KOPT-K1 (cell line): ENCODE results near the gene ARPC4.
A peak's percentile ranks its signal among the peaks of the same experiment; 100 is the strongest.
"Not testable (repeated sequence)": the region's sequence is repeated elsewhere in the genome, so short reads cannot be mapped to it uniquely, and the experiment has no call there.

Source experiments
- H3K27ac ChIP-seq: fragments of 200-600 bp; sonication (generic); 2 replicates; pipeline ENCODE4 v1.5.1; 2016; ENCODE audit warnings: antibody characterized with exemption, mild to moderate bottlenecking, low read depth, low read length; ENCODE audit not compliant: poor library complexity, severe bottlenecking
- H3K36me3 ChIP-seq: fragments of 200-600 bp; sonication (generic); 2 replicates; pipeline ENCODE4 v1.5.1; 2017; ENCODE audit warnings: antibody characterized with exemption, mild to moderate bottlenecking, low read length, moderate library complexity; ENCODE audit not compliant: insufficient read depth
- H3K9me3 ChIP-seq: fragments of 200-600 bp; sonication (generic); 2 replicates; pipeline ENCODE4 v1.5.1; 2017; ENCODE audit warnings: antibody characterized with exemption, low read length, mild to moderate bottlenecking; ENCODE audit not compliant: insufficient read depth, poor library complexity, severe bottlenecking

Gene ARPC4

DNA sequence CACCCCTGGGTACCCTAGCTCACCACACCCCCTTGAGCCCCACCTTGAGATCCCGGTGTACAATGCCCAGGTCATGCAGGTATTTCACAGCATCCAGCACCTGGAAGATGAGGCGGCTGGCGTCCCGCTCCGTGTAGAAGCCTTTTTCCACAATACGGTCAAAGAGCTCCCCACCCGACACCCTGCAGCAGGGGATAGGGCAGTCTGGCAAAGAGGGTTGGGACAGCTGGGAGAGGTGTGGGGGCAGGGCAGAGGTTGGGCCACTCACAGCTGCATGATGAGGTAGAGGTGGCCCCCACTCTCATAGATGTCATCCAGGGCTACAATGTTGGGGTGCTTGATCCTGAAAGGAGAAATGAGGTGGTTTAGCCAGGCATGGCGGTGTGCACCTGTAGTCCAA is 30.0 kb upstream of the ARPC4 start:
- no peaks in the 10 kb centered on the region for H3K9me3 ChIP-seq
- peaks cover 7% of the 10 kb centered on the region; the same call in 1 of the 2 replicates for H3K36me3 ChIP-seq
- H3K27ac ChIP-seq = no peak overlapping the region

DNA sequence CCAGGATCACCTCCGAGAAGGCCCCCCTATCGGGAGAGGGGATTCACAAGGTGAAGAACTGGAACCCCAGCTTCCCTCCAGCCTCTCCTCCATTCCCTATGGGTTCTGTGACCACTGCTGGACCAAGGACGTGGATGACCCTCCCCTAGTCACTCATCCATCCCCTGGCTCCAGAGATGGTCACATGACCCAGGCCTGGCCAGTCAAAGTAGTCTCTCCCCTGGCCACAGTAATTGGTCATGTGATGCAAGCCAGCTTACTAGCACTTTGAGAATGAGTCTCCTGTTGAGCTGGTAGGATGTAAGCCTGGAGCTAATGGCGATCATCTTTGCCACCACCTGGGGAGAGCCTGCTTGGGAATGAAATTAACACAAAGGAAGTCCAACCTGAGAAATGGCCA is 27.0 kb upstream of the ARPC4 start:
- H3K9me3 ChIP-seq = no peaks in the 10 kb centered on the region
- no peaks in the 10 kb centered on the region for H3K36me3 ChIP-seq
- no peak overlapping the region for H3K27ac ChIP-seq

DNA sequence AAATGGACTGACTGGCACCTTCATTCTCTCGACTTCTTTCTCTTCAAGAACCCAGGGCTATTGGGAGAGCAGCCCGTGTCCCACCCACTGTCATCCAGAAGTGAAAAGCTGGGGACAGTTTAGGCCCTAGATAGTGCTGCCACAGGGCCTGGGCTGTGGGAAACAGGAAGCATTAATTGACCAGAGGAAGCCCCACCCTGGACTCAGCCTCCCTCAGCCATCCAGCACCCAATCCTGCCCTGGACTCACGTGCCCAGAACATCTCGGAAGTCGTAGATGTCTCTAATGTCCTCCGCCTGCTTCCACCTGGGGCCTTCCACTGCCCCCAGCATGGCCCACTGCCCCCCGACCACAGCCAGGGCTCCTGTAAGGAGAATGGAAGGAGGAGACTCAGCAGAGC is 25.5 kb upstream of the ARPC4 start:
- Histone ChIP-seq H3K36me3 (no peaks in the 10 kb centered on the region), H3K9me3 (no peaks in the 10 kb centered on the region), H3K27ac (no peak overlapping the region)

DNA sequence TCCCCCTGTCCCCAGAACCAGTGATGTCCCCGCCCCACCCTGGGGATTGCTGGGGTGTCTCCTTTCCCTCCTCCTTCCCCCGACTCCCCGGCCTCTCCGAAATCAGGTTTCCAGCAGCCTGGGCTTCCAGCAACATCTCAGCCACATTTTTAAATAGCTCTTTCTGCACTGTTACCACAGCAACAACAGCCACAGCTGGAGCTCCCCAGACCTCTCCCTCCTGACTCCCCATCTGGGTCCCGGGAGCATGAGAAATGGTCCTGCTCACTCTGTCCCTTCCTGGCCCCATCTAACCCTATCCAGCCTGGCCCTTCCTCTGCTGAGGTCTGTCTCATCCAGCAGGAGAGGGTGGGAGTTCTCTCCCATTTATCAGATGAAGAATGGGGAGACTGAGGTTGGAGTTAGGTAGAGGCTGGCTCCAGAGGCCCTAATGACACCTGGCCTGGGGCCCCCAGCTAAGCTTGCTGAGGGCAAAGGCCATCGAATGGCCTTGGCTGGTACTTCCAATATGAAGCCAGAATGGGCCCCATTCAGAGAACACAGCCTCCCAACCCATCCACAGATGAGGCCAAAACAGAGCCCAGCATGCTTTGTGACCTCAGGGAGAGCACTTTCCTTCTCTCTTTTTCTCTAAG is 24.6 kb upstream of the ARPC4 start:
- no peaks in the 10 kb centered on the region for H3K36me3 ChIP-seq
- no peaks in the 10 kb centered on the region for H3K9me3 ChIP-seq
- H3K27ac ChIP-seq = no peak overlapping the region

DNA sequence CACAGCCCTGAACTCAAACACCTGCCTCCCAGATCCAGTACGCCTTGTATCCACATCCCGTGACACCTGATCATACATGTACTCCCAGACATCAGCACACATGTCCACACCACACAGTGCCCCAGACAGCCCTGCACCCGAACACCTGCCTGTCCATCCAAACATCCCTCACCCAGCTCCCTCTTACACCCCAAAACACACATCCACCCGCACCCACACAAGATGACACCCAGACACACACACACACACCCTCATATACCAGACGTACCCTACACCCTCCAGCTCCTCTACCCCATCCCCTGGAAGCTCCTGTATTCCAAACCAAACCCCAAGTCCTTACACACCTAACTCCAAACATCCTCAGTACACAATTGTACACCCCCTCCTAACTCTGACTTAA is 23.9 kb upstream of the ARPC4 start:
- no peak overlapping the region for H3K27ac ChIP-seq
- H3K9me3 ChIP-seq = no peaks in the 10 kb centered on the region
- H3K36me3 ChIP-seq = no peaks in the 10 kb centered on the region

DNA sequence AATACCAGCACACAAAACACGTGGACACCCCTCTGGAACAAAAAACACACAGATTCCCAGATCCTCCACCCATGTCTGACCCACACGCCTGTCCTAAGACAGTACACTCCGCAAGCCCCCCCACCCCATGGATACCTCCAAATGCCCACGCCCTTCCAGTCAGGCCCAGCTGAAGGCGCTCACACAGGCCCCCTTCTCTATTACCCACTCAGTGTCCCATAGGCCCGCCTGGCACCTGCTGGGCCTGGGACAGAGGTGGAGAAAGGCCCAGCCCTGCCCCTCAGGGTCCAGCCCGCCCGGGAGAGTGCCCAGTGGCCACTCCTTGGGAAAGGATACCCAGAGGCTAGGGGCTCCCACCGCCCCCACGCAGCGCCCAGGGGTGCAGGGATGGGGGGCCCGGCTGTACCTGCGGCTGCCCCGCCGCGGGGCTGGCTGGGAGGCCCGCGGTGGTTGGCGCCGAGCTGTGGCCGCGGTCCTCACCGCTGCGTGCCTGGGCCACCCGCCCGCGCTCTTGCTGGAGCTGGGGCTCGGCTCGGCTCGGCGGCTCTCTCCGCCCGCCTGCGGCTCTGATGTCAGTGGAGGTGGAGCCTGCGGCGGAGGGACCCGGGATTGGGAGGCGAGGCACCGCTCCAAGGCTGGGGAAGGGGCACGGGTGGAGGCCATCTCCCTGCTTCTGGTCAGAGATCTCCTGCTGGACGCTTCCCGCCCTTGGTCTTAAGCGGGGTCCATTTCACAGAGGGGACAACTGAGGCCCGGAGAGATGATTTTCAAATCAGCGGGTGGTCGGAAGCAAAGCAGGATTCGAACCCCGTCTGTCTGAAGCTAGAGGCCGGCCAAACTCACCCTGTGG is 23.2 kb upstream of the ARPC4 start, which contains the start of gene CAMK1:
CAMK1 (minus strand) TSS at position 522 of the 850 bp plus-strand sequence. CDS start 2,198 bp downstream, outside the sequence.
- H3K27ac ChIP-seq = no peak within 1 kb of the TSS
- H3K36me3 ChIP-seq = no peaks in the 10 kb centered on the region
- no peaks in the 10 kb centered on the region for H3K9me3 ChIP-seq

DNA sequence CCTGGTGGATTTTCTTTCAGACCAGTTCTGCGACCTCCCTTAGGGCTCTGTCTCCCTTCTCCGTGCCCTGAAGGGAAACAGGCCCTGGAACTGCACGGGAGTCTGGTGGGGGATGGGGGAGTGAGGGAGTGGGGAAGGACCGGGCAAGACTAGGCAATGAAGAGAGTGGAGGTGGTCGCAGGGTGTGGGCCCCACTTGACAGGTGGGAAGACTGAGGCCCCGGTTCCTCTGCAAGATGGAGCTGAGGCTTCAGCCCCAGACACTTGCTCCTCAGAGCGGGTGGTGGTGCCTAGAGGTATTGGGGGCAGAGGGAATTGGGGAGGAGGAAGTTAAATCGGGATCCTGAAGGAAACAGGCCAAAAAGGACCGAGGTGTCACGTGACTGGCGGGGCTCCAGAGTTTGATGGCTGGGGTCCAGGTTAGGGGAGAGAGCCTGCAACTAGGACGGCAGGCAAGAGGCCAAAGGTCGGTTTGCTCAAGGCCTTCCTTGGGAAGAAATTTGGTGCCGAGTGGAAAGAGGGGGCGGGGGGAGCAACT is 22.5 kb upstream of the ARPC4 start:
- no peaks in the 10 kb centered on the region for H3K36me3 ChIP-seq
- H3K27ac ChIP-seq = no peak overlapping the region
- no peaks in the 10 kb centered on the region for H3K9me3 ChIP-seq

DNA sequence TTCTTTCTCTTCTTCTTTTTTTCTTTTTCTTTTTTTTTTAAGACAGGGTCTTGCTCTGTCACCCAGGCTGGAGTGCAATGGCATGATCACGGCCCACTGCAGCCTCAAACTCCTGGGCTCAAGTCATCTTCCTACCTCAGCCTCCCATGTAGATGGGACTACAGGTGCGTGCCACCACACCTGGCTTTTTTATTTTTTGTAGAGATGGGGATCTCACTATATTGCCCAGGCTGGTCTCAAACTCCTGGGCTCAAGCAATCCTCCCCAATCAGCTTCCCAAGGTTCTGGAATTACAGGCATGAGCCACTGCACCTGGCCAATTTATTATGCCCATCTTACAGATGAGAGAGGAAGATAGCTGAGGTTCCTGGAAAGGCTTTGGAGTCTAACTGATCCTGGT is 21.9 kb upstream of the ARPC4 start:
- not testable (repeated sequence) for H3K9me3 ChIP-seq, H3K27ac ChIP-seq, H3K36me3 ChIP-seq

DNA sequence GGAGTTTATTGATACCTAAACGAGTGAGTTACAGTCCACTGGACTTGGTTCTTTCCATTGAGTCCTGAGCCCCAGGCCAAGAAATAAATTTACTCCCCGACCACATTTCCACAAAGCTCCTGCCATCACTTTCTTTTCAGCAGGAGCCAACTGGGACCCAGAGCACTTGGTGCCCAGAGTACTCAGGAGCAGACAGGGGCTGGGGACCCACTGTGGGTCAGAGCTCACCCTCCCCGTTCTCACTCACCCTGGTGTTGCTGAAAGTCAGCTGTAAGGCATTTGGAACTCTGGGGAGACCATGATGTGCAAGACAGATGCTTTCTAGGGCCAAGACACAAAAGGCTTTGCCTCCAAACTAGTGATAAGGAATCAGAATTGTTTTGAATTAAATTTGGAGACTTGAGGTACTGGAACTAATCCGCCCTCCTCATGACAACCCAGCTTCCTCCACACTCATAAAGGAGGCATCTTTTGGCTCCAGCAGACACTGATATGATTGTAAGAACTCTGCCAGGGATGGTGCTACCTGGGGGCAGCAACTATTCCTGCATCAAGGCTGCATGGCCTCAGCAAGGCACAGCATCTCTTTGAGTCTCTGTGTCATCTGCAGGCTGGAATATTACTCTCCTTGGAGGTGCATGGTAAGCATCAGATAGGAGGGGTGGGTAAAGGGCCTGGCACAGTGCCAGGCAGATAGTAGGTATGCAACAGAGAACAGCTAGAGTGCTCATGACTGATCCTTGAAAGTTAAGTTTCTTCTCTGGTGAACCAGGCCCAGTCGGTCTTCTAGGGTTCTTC is 15.8 kb upstream of the ARPC4 start:
- no peak overlapping the region for H3K27ac ChIP-seq
- H3K36me3 ChIP-seq = peaks cover 12% of the 10 kb centered on the region
- H3K9me3 ChIP-seq = no peaks in the 10 kb centered on the region

DNA sequence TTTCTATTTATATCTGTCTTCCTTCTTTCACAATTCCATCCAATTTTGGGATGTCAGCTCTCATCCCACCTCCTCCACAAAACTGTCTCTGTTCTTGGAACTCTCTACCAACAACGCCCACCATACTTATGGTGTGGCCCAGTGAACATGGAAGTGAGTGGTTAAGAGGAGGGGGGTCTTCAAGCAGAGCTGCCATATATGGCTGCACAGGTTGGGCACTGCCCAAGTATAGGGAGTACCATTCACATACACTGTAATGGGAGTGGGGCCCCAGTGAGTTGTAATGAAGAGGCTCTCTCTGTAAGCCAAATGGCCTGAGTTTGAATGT is 15.2 kb upstream of the ARPC4 start:
- H3K27ac ChIP-seq = no peak overlapping the region
- peaks cover 17% of the 10 kb centered on the region for H3K36me3 ChIP-seq
- no peaks in the 10 kb centered on the region for H3K9me3 ChIP-seq

DNA sequence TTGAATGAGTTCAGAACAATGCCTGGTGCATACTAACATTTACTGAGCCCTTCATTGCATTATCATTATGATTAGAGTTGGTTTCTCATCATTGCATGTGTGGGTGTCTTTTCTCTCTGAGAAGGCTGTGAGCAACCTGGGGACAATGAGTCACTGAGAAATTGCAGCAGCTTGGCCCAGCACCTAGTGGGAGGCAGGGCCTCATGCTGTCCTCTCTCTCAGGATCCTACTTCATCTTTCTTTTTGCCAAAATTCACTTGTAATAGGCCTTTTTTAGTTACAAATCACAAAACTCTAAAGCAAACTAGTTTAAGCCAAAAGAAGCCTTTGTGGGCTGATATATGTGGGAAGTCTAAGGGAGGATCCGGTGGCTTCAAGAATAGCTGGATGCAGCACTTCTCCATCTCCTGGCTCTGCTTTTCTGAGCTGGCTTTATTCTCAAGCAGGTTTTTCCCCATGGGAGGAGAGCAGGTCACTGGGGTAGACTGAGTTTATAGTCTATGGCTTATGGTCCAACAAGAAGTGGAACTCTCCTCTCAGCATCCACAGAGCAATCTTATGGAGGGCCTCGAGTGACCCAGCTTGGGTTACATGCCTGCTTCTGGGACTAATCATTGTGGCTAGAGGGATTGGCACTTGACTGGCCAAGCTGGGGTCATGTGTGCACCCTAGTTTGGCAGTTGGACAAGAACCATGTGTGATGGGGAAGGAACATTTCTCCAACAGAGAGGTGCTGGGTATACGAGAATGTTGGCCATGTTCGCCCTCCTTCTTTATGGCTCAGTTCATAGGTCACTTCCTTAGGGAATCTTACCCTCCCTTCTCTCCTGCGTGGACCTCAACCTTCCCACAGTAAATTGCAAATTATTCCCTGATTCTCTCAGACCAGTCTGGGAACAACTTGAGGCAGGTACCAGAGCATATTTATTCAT is 14.5 kb upstream of the ARPC4 start:
- Histone ChIP-seq H3K9me3 (no peaks in the 10 kb centered on the region), H3K36me3 (peaks cover 23% of the 10 kb centered on the region), H3K27ac (no peak overlapping the region)

DNA sequence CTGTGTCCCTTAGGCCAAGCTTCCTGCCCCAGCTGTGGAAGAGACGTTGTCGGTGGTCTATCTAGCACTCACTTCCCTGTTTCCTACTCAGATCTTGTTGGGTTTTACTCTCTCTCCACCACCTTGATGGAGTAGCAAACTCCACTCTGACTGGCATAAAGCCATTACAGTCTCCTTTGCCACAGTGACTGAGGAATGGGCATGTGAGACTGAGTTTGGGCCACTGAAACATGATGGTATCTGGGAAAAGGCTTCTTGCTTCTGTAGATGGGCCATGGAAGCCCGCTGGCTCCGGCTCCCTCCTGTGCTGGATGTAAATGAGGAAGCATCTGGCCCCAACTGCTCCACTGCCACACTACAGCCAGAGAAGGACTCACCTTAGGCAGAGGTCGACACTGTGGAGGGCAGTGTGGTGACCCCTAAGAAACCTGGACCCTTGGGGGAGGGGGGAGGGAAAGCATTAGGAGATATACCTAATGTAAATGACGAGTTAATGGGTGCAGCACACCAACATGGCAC is 13.7 kb upstream of the ARPC4 start:
- no peak overlapping the region for H3K27ac ChIP-seq
- peaks cover 30% of the 10 kb centered on the region for H3K36me3 ChIP-seq
- H3K9me3 ChIP-seq = no peaks in the 10 kb centered on the region

DNA sequence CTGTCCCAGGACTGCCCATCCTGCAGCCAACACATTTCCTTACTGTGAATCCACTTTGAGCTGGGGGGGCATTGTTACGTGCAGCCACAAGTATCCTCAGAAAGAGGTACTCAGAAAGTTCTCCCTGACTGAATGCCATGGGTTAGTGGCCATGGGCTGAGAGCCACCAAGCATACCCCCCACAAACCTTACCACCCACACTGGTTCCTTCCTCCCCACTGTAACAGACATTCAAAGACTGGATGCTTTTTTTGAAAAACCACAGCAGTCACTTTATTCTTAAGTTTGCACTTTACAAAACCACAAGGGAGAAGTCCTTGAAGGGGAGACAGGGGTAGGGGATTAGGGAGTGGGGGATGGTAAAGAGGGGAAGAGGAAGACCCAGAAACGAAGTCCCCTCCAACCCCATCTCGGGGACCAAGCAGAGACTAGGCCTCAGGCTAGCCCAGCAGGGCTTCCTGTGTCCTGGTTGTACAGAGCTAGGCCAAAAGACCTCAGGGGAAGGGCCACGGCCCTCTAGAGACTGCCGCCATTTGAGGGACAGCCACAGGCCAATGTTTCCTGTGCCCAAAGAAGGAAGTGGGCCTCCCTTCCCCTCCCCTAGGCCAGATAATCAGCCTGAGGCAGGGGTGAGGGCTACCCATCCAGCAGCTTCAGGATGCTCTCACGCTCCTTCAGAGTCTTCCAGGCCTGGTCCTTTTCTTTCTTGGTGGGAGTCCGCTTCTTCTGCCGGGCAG is 13.0 kb upstream of the ARPC4 start:
- Histone ChIP-seq H3K9me3 (no peaks in the 10 kb centered on the region), H3K27ac (peak overlapping the region; percentile 6), H3K36me3 (peaks cover 33% of the 10 kb centered on the region)

DNA sequence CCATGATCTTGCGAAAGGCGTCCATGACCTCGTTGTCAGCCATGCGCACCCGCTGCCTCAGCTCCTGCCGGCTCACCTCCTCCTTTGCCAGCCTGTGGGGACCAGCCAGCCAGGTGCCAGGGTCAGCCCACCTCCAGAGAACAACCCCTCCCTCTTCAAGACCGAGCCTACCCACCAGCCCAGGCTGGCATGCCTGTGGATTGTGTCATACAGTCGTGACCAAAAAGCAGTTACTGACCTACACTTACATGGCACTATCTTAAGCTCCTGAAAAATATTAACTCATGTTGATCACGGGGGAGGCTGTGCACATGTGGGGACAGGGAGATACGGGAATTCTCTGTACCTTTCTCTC is 12.4 kb upstream of the ARPC4 start:
- Histone ChIP-seq H3K36me3 (peaks cover 38% of the 10 kb centered on the region), H3K9me3 (no peaks in the 10 kb centered on the region), H3K27ac (peak overlapping the region; percentile 6)
